A549 (cell line): Measurements from ENCODE around the gene PATJ.

Experiments
- CHD4 ChIP-seq: fragments of 200-600 bp; sonication (generic); IDR thresholded peaks from 2 replicates; pipeline ENCODE4 v1.6.1; 2016; ENCODE audit warnings: antibody characterized with exemption, mild to moderate bottlenecking, borderline replicate concordance
- CTCF ChIP-seq: fragments of >200 bp; sonication (Bioruptor Twin); formaldehyde crosslinking; IDR thresholded peaks from 3 replicates; pipeline ENCODE4 v1.5.1; 2016
- E2F6 ChIP-seq: IDR thresholded peaks from 2 replicates; pipeline ENCODE4 v1.6.1; 2012; ENCODE audit warnings: low read depth, borderline replicate concordance
- EP300 ChIP-seq, 2 experiments: fragments of >200 bp; sonication (Bioruptor Twin); formaldehyde crosslinking; IDR thresholded peaks; 2 replicates in 1 of 2; 3 replicates in 1 of 2; pipeline ENCODE4 v1.6.1; 2016 to 2017
- JUN ChIP-seq, 2 experiments: fragments of >200 bp; sonication (Bioruptor Twin); formaldehyde crosslinking; IDR thresholded peaks; 2 replicates in 1 of 2; 3 replicates in 1 of 2; pipeline ENCODE4 v1.6.1; 2016 to 2017
- MAZ ChIP-seq: fragments of 150-350 bp; IDR thresholded peaks from 2 replicates; pipeline ENCODE4 v1.6.1; 2014; ENCODE audit warnings: antibody characterized with exemption, low read depth, low read length, borderline replicate concordance
- POLR2A ChIP-seq: IDR thresholded peaks from 2 replicates; pipeline ENCODE4 v1.6.1; 2012; ENCODE audit warnings: mild to moderate bottlenecking, low read length
- RFX5 ChIP-seq: fragments of 450-650 bp; IDR thresholded peaks from 2 replicates; pipeline ENCODE4 v1.7.1; 2014; ENCODE audit warnings: antibody characterized with exemption, mild to moderate bottlenecking, moderate library complexity
- SMC3 ChIP-seq: fragments of >200 bp; sonication (Bioruptor Twin); formaldehyde crosslinking; IDR thresholded peaks from 3 replicates; pipeline ENCODE4 v1.6.1; 2018; ENCODE audit warnings: inconsistent platforms
- USF2 ChIP-seq: fragments of 450-650 bp; IDR thresholded peaks from 2 replicates; pipeline ENCODE4 v1.6.1; 2014; ENCODE audit warnings: antibody characterized with exemption
- ZC3H11A ChIP-seq: fragments of 450-650 bp; IDR thresholded peaks from 2 replicates; pipeline ENCODE4 v1.6.1; 2014; ENCODE audit warnings: antibody characterized with exemption, mild to moderate bottlenecking
- TF ChIP-seq, protein P1 (sequence below): IDR thresholded peaks from 2 replicates; pipeline ENCODE4 v1.6.1; 2012
- TF ChIP-seq, protein P2 (sequence below): fragments of 200-600 bp; sonication (generic); IDR thresholded peaks from 2 replicates; pipeline ENCODE4 v1.6.1; 2016; ENCODE audit warnings: antibody characterized with exemption, mild to moderate bottlenecking, moderate library complexity

DNA sequence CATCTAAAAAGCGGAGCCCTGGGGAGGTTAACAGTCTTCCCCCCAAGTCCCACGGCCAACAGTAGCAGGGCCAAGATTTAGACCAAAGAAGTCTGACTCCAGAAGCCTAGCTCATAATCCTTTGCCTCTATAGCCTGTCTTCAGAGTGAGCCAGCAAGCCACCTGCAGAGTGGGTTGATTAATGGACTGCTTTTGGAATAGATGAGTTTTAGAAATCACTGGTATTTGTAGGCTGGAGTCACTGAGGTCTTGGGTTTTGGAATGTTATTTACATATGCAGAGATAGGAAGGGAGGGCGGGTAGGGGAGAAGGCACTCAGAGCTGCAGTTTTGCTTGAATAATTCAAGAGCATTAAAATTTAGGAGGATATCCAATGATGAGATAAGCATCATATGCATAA, 361.6 kb downstream of the PATJ start:
- no peak for TF ChIP-seq POLR2A
- no peak for TF ChIP-seq E2F6
- no peak for TF ChIP-seq CTCF
- no peak for TF ChIP-seq EP300 (IDR thresholded peaks at IDR 0.05)
- TF ChIP-seq JUN (IDR thresholded peaks at IDR 0.05), result no peak
- TF ChIP-seq, protein P1, sequence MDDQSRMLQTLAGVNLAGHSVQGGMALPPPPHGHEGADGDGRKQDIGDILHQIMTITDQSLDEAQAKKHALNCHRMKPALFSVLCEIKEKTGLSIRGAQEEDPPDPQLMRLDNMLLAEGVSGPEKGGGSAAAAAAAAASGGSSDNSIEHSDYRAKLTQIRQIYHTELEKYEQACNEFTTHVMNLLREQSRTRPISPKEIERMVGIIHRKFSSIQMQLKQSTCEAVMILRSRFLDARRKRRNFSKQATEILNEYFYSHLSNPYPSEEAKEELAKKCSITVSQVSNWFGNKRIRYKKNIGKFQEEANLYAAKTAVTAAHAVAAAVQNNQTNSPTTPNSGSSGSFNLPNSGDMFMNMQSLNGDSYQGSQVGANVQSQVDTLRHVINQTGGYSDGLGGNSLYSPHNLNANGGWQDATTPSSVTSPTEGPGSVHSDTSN, result no peak
- no peak for TF ChIP-seq CHD4
- no peak for TF ChIP-seq ZC3H11A
- TF ChIP-seq SMC3, result no peak
- no peak for TF ChIP-seq RFX5
- TF ChIP-seq USF2, result no peak
- no peak for TF ChIP-seq MAZ
- TF ChIP-seq, protein P2, sequence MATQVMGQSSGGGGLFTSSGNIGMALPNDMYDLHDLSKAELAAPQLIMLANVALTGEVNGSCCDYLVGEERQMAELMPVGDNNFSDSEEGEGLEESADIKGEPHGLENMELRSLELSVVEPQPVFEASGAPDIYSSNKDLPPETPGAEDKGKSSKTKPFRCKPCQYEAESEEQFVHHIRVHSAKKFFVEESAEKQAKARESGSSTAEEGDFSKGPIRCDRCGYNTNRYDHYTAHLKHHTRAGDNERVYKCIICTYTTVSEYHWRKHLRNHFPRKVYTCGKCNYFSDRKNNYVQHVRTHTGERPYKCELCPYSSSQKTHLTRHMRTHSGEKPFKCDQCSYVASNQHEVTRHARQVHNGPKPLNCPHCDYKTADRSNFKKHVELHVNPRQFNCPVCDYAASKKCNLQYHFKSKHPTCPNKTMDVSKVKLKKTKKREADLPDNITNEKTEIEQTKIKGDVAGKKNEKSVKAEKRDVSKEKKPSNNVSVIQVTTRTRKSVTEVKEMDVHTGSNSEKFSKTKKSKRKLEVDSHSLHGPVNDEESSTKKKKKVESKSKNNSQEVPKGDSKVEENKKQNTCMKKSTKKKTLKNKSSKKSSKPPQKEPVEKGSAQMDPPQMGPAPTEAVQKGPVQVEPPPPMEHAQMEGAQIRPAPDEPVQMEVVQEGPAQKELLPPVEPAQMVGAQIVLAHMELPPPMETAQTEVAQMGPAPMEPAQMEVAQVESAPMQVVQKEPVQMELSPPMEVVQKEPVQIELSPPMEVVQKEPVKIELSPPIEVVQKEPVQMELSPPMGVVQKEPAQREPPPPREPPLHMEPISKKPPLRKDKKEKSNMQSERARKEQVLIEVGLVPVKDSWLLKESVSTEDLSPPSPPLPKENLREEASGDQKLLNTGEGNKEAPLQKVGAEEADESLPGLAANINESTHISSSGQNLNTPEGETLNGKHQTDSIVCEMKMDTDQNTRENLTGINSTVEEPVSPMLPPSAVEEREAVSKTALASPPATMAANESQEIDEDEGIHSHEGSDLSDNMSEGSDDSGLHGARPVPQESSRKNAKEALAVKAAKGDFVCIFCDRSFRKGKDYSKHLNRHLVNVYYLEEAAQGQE, result no peak
